ENCODE measurements around the gene CCDC12.

GRCh38 chr3:46877406-46878125, 99.0 kb downstream of the CCDC12 start, which contains the start of gene PTH1R:
- TF ChIP-seq CTCF (IDR thresholded peaks at IDR 0.05) (no peak), EZH2 (IDR thresholded peaks at IDR 0.05) (no peak)
